DOHH2 (cell line): ENCODE measurements around the gene GIGYF2.

Experiments used
- H3F3A ChIP-seq: fragments of 200-600 bp; sonication (generic), shearing (Covaris generic); 2 replicates; pipeline ENCODE4 v1.6.0; 2016; ENCODE audit warnings: antibody characterized with exemption, mild to moderate bottlenecking; ENCODE audit not compliant: control insufficient read depth, insufficient read depth
- H3K27ac ChIP-seq: fragments of 200-600 bp; sonication (generic); 2 replicates; pipeline ENCODE4 v1.5.1; 2014; ENCODE audit warnings: low read depth, mild to moderate bottlenecking, low read length, moderate library complexity
- H3K27me3 ChIP-seq: fragments of 200-600 bp; sonication (generic); 2 replicates; pipeline ENCODE4 v1.6.1; 2014; ENCODE audit warnings: mild to moderate bottlenecking, low read length, mixed read lengths; ENCODE audit not compliant: control insufficient read depth
- H3K36me3 ChIP-seq: fragments of 200-600 bp; sonication (generic); 2 replicates; pipeline ENCODE4 v1.6.1; 2014; ENCODE audit warnings: mild to moderate bottlenecking, low read length, moderate library complexity, mixed read lengths; ENCODE audit not compliant: control insufficient read depth
- H3K4me1 ChIP-seq: fragments of 200-600 bp; sonication (generic); 2 replicates; pipeline ENCODE4 v1.6.1; 2014; ENCODE audit warnings: mild to moderate bottlenecking, low read length, mixed read lengths; ENCODE audit not compliant: control insufficient read depth
- H3K4me2 ChIP-seq: fragments of 200-600 bp; sonication (generic); 2 replicates; pipeline ENCODE4 v1.6.0; 2014; ENCODE audit warnings: mild to moderate bottlenecking, low read length, moderate library complexity
- H3K4me3 ChIP-seq: fragments of 200-600 bp; sonication (generic); 2 replicates; pipeline ENCODE4 v1.5.1; 2014; ENCODE audit warnings: mild to moderate bottlenecking, low read length, mixed read lengths
- H3K79me2 ChIP-seq: fragments of 200-600 bp; sonication (generic); 2 replicates; pipeline ENCODE4 v1.6.1; 2014; ENCODE audit warnings: mild to moderate bottlenecking, low read length, mixed read lengths; ENCODE audit not compliant: control insufficient read depth
- H3K9me2 ChIP-seq: fragments of 200-600 bp; sonication (generic); replicated peaks from 2 replicates; pipeline ENCODE4 v1.6.1; 2014; ENCODE audit warnings: mild to moderate bottlenecking, low read length, mixed read lengths; ENCODE audit not compliant: control insufficient read depth
- H3K9me3 ChIP-seq: fragments of 200-600 bp; sonication (generic); 2 replicates; pipeline ENCODE4 v1.6.1; 2014; ENCODE audit warnings: antibody characterized with exemption, low read length, mixed read lengths; ENCODE audit not compliant: control insufficient read depth, insufficient read depth
- H4K20me1 ChIP-seq: fragments of 200-600 bp; sonication (generic); 2 replicates; pipeline ENCODE4 v1.6.0; 2014; ENCODE audit warnings: low read depth, mild to moderate bottlenecking, antibody characterized with exemption, low read length, moderate library complexity; ENCODE audit not compliant: control insufficient read depth, insufficient read depth
- EZH2phosphoT487 ChIP-seq: fragments of 200-600 bp; sonication (generic); IDR thresholded peaks from 2 replicates; pipeline ENCODE4 v1.6.1; 2017; ENCODE audit warnings: borderline replicate concordance, mild to moderate bottlenecking, antibody characterized with exemption, low read length, moderate library complexity, mixed read lengths
- TF ChIP-seq, protein P1 (sequence below): fragments of 200-600 bp; sonication (generic); IDR thresholded peaks from one replicate; pipeline ENCODE4 v1.5.1; 2014; ENCODE audit warnings: antibody characterized with exemption, mild to moderate bottlenecking, low read depth, low read length; ENCODE audit not compliant: poor library complexity, severe bottlenecking

GIGYF2 gene

DNA sequence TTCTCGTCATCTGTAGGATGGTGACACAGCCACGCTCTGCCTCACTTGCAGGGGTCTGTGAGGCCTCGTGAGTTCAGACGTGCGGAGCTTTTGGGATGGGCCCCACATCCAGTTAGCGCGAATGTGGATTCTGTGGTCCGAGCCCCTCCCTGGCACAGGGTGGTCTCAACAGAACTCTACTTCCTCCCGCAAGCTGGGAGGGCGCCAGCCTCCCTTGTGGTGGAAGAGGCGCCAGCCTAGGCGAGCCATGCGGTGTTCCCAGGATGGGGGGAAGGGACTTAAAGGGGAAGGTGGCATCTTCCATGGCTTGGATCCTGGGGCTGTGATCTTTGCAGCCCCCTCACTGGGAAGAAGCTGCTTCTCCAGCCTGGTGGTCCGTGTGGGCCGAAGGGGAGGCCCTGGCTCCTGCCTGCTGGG lies 174.3 kb downstream of the GIGYF2 start:
- H3K4me2 ChIP-seq = no peak overlapping the region
- no peak overlapping the region for H3K4me3 ChIP-seq
- no peaks in the 10 kb centered on the region for H3K36me3 ChIP-seq
- H4K20me1 ChIP-seq = no peaks in the 10 kb centered on the region
- H3K27ac ChIP-seq = no peak overlapping the region
- H3K4me1 ChIP-seq = peaks cover 5% of the 10 kb centered on the region
- no peaks in the 10 kb centered on the region for H3K9me2 ChIP-seq
- H3K9me3 ChIP-seq = no peaks in the 10 kb centered on the region
- TF ChIP-seq, protein P1, sequence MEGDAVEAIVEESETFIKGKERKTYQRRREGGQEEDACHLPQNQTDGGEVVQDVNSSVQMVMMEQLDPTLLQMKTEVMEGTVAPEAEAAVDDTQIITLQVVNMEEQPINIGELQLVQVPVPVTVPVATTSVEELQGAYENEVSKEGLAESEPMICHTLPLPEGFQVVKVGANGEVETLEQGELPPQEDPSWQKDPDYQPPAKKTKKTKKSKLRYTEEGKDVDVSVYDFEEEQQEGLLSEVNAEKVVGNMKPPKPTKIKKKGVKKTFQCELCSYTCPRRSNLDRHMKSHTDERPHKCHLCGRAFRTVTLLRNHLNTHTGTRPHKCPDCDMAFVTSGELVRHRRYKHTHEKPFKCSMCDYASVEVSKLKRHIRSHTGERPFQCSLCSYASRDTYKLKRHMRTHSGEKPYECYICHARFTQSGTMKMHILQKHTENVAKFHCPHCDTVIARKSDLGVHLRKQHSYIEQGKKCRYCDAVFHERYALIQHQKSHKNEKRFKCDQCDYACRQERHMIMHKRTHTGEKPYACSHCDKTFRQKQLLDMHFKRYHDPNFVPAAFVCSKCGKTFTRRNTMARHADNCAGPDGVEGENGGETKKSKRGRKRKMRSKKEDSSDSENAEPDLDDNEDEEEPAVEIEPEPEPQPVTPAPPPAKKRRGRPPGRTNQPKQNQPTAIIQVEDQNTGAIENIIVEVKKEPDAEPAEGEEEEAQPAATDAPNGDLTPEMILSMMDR = no peak
- no peak for TF ChIP-seq EZH2phosphoT487
- H3K27me3 ChIP-seq = peaks cover 7% of the 10 kb centered on the region
- no peaks in the 10 kb centered on the region for H3F3A ChIP-seq
- no peaks in the 10 kb centered on the region for H3K79me2 ChIP-seq

DNA sequence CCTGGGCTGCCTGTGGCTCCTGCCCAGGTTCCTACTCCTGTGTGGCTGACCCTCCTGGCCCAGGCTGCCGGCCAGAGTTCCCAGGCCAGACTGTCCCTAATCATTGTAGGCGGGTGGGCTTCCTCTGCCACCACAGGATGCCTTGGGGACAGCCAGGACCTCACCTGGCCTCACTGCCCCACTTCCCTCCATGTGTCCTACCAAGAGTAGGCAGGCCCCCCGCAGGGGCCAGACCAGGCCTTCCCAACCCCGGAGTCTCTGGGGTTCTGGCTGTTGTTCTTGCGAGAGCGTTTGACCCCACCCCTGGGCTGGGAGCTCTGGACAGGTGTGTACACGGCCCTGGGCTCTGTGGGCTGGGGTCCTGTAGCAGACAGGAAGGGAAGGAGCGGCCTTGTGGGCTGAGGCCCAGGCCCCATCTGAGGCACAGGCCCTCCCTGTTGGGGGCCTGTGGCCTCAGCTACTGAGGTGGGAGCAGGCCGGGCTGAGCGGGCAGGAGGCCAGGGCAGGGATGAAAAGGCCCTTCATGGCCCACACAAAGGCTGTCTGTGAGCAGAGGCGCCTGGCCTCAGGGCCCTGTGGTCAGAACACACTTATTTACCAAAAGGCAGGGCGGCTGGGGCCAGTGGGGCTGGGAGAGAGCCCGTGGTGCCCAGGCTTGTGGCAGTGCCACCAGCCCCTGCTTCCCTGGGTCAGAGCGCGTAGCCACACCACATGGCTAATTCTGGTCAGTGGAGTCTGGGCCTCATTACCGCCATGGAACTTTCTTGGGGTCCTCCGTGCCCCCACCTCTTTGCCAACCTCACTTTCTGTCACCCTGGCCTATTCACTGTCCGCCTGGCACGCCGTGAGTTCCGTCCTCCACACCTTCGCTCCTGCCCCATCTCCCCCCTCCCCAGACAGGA lies 175.0 kb downstream of the GIGYF2 start:
- Histone ChIP-seq H3K4me2 (no peak overlapping the region), H3K4me1 (peaks cover 8% of the 10 kb centered on the region), H3K27me3 (peaks cover 13% of the 10 kb centered on the region), H4K20me1 (no peaks in the 10 kb centered on the region), H3F3A (no peaks in the 10 kb centered on the region), H3K9me2 (no peaks in the 10 kb centered on the region), H3K79me2 (no peaks in the 10 kb centered on the region), H3K36me3 (no peaks in the 10 kb centered on the region), H3K27ac (no peak overlapping the region), H3K4me3 (no peak overlapping the region), H3K9me3 (no peaks in the 10 kb centered on the region)
- TF ChIP-seq, protein P1 = no peak
- no peak for TF ChIP-seq EZH2phosphoT487

DNA sequence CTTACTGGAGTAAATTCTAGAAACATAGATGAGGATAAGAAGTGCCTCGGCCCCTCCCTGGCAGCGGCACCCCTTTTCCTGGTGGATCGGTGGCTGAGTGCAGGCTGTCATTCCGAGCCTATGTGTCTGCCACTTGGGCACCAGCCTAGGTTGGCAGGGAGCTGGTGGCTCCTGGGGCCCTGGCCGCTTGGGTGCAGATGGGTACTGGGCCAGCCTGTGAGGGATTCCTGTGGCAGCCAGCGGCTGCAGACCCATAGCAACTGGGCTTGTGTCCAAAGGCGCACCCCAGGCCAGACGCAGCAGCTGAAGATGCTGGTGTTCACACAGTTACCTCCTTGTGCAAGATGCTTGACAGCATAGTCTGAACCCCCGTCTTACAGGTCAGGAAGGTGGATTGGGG lies 175.7 kb downstream of the GIGYF2 start:
- H3K27me3 ChIP-seq = peaks cover 16% of the 10 kb centered on the region
- H3K4me2 ChIP-seq = no peak overlapping the region
- no peaks in the 10 kb centered on the region for H3K9me2 ChIP-seq
- no peak overlapping the region for H3K4me3 ChIP-seq
- no peaks in the 10 kb centered on the region for H4K20me1 ChIP-seq
- no peak overlapping the region for H3K27ac ChIP-seq
- H3K36me3 ChIP-seq = no peaks in the 10 kb centered on the region
- H3K4me1 ChIP-seq = peaks cover 8% of the 10 kb centered on the region
- H3K9me3 ChIP-seq = no peaks in the 10 kb centered on the region
- H3K79me2 ChIP-seq = no peaks in the 10 kb centered on the region
- no peaks in the 10 kb centered on the region for H3F3A ChIP-seq
- TF ChIP-seq EZH2phosphoT487 = no peak
- TF ChIP-seq, protein P1 = no peak
